Sigmoid colon (tissue), 7 donors: ENCODE measurements around the gene ODAPH. TPM values are rescaled to one million over a fixed set of nuclear protein-coding genes. Genes with fewer than 3 reads are reported as not detected.
A peak's percentile ranks its signal among the peaks of the same experiment; 100 is the strongest.
"Not testable (repeated sequence)": the region's sequence is repeated elsewhere in the genome, so short reads cannot be mapped to it uniquely, and the experiment has no call there.

ENCODE experiments used
- DNase-seq: peaks from one replicate; pipeline ENCODE4 v3.0.0-alpha.2; 2019
- H3K27ac ChIP-seq, 4 donors: fragments of 200-600 bp; sonication (generic); one replicate each; pipeline ENCODE4 v1.5.1; 2016 to 2019; ENCODE audit warnings: mild to moderate bottlenecking in 1 of 4
- H3K27me3 ChIP-seq, 3 donors: fragments of 200-600 bp; sonication (generic); one replicate each; pipeline ENCODE4 v1.5.1; 2019; ENCODE audit warnings: mild to moderate bottlenecking in 1 of 3
- H3K36me3 ChIP-seq, 4 donors: fragments of 200-600 bp; sonication (generic); one replicate each; pipeline ENCODE4 v1.5.1; 2016 to 2019
- H3K4me1 ChIP-seq, 4 donors: fragments of 200-600 bp; sonication (generic); one replicate each; pipeline ENCODE4 v1.5.1; 2017 to 2019
- H3K4me3 ChIP-seq, 4 donors: fragments of 200-600 bp; sonication (generic); one replicate each; pipeline ENCODE4 v1.5.1; 2017 to 2019; ENCODE audit warnings: mild to moderate bottlenecking in 2 of 4, moderate library complexity in 1 of 4
- H3K9me3 ChIP-seq, 4 donors: fragments of 200-600 bp in 3 of 4; sonication (generic) in 3 of 4; one replicate each; pipeline versions ENCODE4 v1.5.1 to v1.6.1; 2013 to 2019
- CTCF ChIP-seq, 4 experiments: fragments of 450-650 bp in 3 of 4; fragments of 200-600 bp in 1 of 4; IDR thresholded peaks; one replicate each; pipeline ENCODE4 v1.5.1; 2016 to 2019; ENCODE audit warnings: antibody characterized with exemption in 4 of 4, mild to moderate bottlenecking in 3 of 4, moderate library complexity in 2 of 4
- EP300 ChIP-seq, 4 donors: sonication (generic); formaldehyde crosslinking; IDR thresholded peaks; one replicate each; pipeline ENCODE4 v1.6.1; 2017; ENCODE audit warnings: antibody characterized with exemption in 4 of 4
- POLR2A ChIP-seq, 2 donors: fragments of 450-650 bp; IDR thresholded peaks; one replicate each; pipeline ENCODE4 v1.6.1; 2016; ENCODE audit warnings: antibody characterized with exemption in 2 of 2, mild to moderate bottlenecking in 2 of 2, moderate library complexity in 2 of 2
- POLR2AphosphoS5 ChIP-seq, 4 donors: sonication (generic); formaldehyde crosslinking; IDR thresholded peaks; one replicate each; pipeline ENCODE4 v1.6.1; 2017; ENCODE audit warnings: antibody characterized with exemption in 4 of 4
- WGBS, 2 donors: extraction: QIAGEN DNeasy Blood & Tissue Kit; methylation state at CpG; one replicate each; pipeline ENCODE4 v1.1.7; 2013; 5-methylcytosine and 5-hydroxymethylcytosine counted together
- intact Hi-C: fragments of 100-400 bp; cut with DNase I; formaldehyde crosslinking; loops from one replicate; pipeline ENCODE4 v1.15.1; 2023
- polyA plus RNA-seq, 3 donors: library from polyadenylated mRNA; stranded (reverse); fragments of 200-250 nt; gene quantifications; one replicate each; pipeline ENCODE4 v1.2.3, GENCODE V29; 2013
- total RNA-seq, 4 donors: library from RNA; depleted of rRNA; stranded (reverse); fragments of >200 nt; gene quantifications; one replicate each; pipeline ENCODE4 v1.1.0, GENCODE V29; 2016
- donor health status: healthy with polysubstance abuse.
- donor health status: Bipolar disorder and iron deficiency.
- donor health status: healthy.

Gene ODAPH
- total and polyA plus RNA-seq, 7 donors = 0.06 TPM; not detected in 6

GRCh38 chr4:75513526-75514130 lies 42.2 kb upstream of the ODAPH start:
- peaks cover 0 to 22% (median 3%) of the 10 kb centered on the region in 4 donors for H3K36me3 ChIP-seq
- H3K27ac ChIP-seq = peak overlapping the region; percentile 95 to 97 (median 96)
- H3K4me1 ChIP-seq = peaks cover 0 to 51% (median 39%) of the 10 kb centered on the region in 4 donors
- no peak for TF ChIP-seq POLR2AphosphoS5 (IDR thresholded peaks at IDR 0.05)
- TF ChIP-seq EP300 (IDR thresholded peaks at IDR 0.05) = no peak
- no peak for TF ChIP-seq POLR2A (IDR thresholded peaks at IDR 0.05)
- H3K9me3 ChIP-seq = no peaks in the 10 kb centered on the region
- no peak for DNase-seq
- WGBS, 2 donors = 0 to 1% methylated on average over 12 of the region's 12 CpGs
- H3K4me3 ChIP-seq = peak overlapping the region; percentile 63 to 72 (median 66)
- H3K27me3 ChIP-seq = no peaks in the 10 kb centered on the region
- intact Hi-C loops = loop anchor here (5.0 to 10.0 kb wide), 5 partner anchors 159 to 1561 kb away; partner anchors contain the start of genes BTC, CCNI, G3BP2 and MTHFD2L

GRCh38 chr4:75514131-75514948 lies 41.5 kb upstream of the ODAPH start, which contains the start of the genes RCHY1 and THAP6:
TSS of gene RCHY1 (minus strand) at chr4:75514403. CDS start at chr4:75514286, 117 bp downstream.
TSS of gene THAP6 (plus strand) at chr4:75514473. CDS start at chr4:75515453, 980 bp downstream.
- intact Hi-C loops = loop anchor here (5.0 to 10.0 kb wide), 5 partner anchors 158 to 1560 kb away; partner anchors contain the start of genes BTC, CCNI, G3BP2 and MTHFD2L
- TF ChIP-seq POLR2AphosphoS5 (IDR thresholded peaks at IDR 0.05) (peak; percentile 89 to 94 (median 94)), CTCF (IDR thresholded peaks at IDR 0.05) (no peak), EP300 (IDR thresholded peaks at IDR 0.05) (peak in 1 of 4 donors; percentile 54), POLR2A (IDR thresholded peaks at IDR 0.05) (peak in 1 of 2 donors; percentile 64)
- 0% methylated on average over 61 of the region's 61 CpGs for WGBS, 2 donors
- peak within 1 kb of the TSS; percentile 95 to 97 (median 96) for H3K27ac ChIP-seq
- DNase-seq = peak; percentile 98
- peaks cover 0 to 51% (median 39%) of the 10 kb centered on the region in 4 donors for H3K4me1 ChIP-seq
- H3K27me3 ChIP-seq = no peaks in the 10 kb centered on the region
- H3K4me3 ChIP-seq = peak within 1 kb of the TSS; percentile 63 to 72 (median 66)
- H3K36me3 ChIP-seq = peaks cover 0 to 28% (median 5%) of the 10 kb centered on the region in 4 donors
- no peaks in the 10 kb centered on the region for H3K9me3 ChIP-seq

- Histone ChIP-seq H3K27ac (peak overlapping the region; percentile 95 to 97 (median 96)), H3K27me3 (no peaks in the 10 kb centered on the region), H3K9me3 (no peaks in the 10 kb centered on the region), H3K4me1 (peaks cover 0 to 48% (median 38%) of the 10 kb centered on the region in 4 donors), H3K4me3 (peak overlapping the region; percentile 63 to 72 (median 66)), H3K36me3 (peaks cover 0 to 28% (median 5%) of the 10 kb centered on the region in 4 donors)
- intact Hi-C loops = loop anchor here (5.0 to 10.0 kb wide), 5 partner anchors 157 to 1560 kb away; partner anchors contain the start of genes BTC, CCNI, G3BP2 and MTHFD2L
- WGBS, 2 donors = 15 to 37% methylated on average over 9 of the region's 9 CpGs
- TF ChIP-seq CTCF (IDR thresholded peaks at IDR 0.05) (no peak), POLR2A (IDR thresholded peaks at IDR 0.05) (no peak), EP300 (IDR thresholded peaks at IDR 0.05) (no peak), POLR2AphosphoS5 (IDR thresholded peaks at IDR 0.05) (no peak)
- no peak for DNase-seq
Measured at GRCh38 chr4:75514949-75515612, 40.8 kb upstream of the ODAPH start.

- WGBS, 2 donors = 88 to 91% methylated on average over 1 of the region's 1 CpG
- intact Hi-C loops = loop anchor here (10.0 kb wide), 2 partner anchors 721 to 1559 kb away; partner anchors contain the start of genes BTC and CCNI
Measured at GRCh38 chr4:75516144-75516543, 39.7 kb upstream of the ODAPH start.

GRCh38 chr4:75519452-75519851 lies 36.4 kb upstream of the ODAPH start:
- H3K4me3 ChIP-seq, H3K27ac ChIP-seq, H3K27me3 ChIP-seq, H3K9me3 ChIP-seq, DNase-seq: not testable (repeated sequence)
- intact Hi-C loops = loop anchor here (10.0 kb wide), 2 partner anchors 725 to 1555 kb away; partner anchors contain the start of genes BTC and CCNI
- 92 to 96% methylated on average over 4 of the region's 7 CpGs for WGBS, 2 donors
- Histone ChIP-seq H3K36me3 (peaks cover 0 to 51% (median 9%) of the 10 kb centered on the region in 4 donors), H3K4me1 (peaks cover 0 to 14% (median 10%) of the 10 kb centered on the region in 4 donors)

More at GRCh38 chr4:75516144-75516543, 39.7 kb upstream of the ODAPH start:
- Histone ChIP-seq H3K9me3 (no peaks in the 10 kb centered on the region), H3K4me3 (no peak overlapping the region), H3K27ac (no peak overlapping the region), H3K36me3 (peaks cover 0 to 29% (median 5%) of the 10 kb centered on the region in 4 donors), H3K27me3 (no peaks in the 10 kb centered on the region), H3K4me1 (peaks cover 0 to 37% (median 33%) of the 10 kb centered on the region in 4 donors)
- DNase-seq = no peak
- TF ChIP-seq POLR2AphosphoS5 (IDR thresholded peaks at IDR 0.05) (no peak), EP300 (IDR thresholded peaks at IDR 0.05) (no peak), POLR2A (IDR thresholded peaks at IDR 0.05) (no peak), CTCF (IDR thresholded peaks at IDR 0.05) (no peak)
